Right kidney (tissue), 1 donor: Measurements from ENCODE around the gene VPS13A.

Source experiments
- DNase-seq: peaks from one replicate; pipeline ENCODE4 v3.0.0-alpha.2; 2016

Gene VPS13A

GRCh38 chr9:77460938-77461337, 283.6 kb downstream of the VPS13A start:
- DNase-seq, result no peak

GRCh38 chr9:77462066-77462465, 284.7 kb downstream of the VPS13A start:
- no peak for DNase-seq

- peak; percentile 47 for DNase-seq
These were observed 285.8 kb downstream of the VPS13A start for GRCh38 chr9:77463151-77463550.

- DNase-seq, result no peak
These were observed 287.3 kb downstream of the VPS13A start for GRCh38 chr9:77464661-77465060.

GRCh38 chr9:77469515-77470231, 292.3 kb downstream of the VPS13A start:
- no peak for DNase-seq
